H1 (cell line): ENCODE measurements around the gene ACSL4.

Experiments used
- CHD1 ChIP-seq: IDR thresholded peaks from 2 replicates; pipeline ENCODE4 v1.6.1; 2012; ENCODE audit warnings: low read depth, low read length, improper control_type of control experiment
- CTCF ChIP-seq, 3 experiments: IDR thresholded peaks; 1 replicate in 2 of 3; 2 replicates in 1 of 3; pipeline versions ENCODE4 v1.5.1 to v1.6.1; 2011; ENCODE audit warnings: low read length in 3 of 3, mild to moderate bottlenecking in 3 of 3, inconsistent platforms in 2 of 3, low read depth in 1 of 3, moderate library complexity in 1 of 3; ENCODE audit not compliant: insufficient read depth in 1 of 3; ENCODE audit errors: control extremely low read depth in 1 of 3
- KDM1A ChIP-seq: fragments of 200-600, 300-600 bp; sonication (generic); IDR thresholded peaks from 2 replicates; pipeline ENCODE4 v1.7.1; 2016; ENCODE audit warnings: mild to moderate bottlenecking, low read length, borderline replicate concordance
- POLR2A ChIP-seq, 2 experiments: IDR thresholded peaks; 1 replicate in 1 of 2; 2 replicates in 1 of 2; pipeline ENCODE4 v1.6.1; 2011; ENCODE audit warnings: low read depth in 2 of 2, low read length in 2 of 2, mild to moderate bottlenecking in 2 of 2; ENCODE audit errors: control extremely low read depth in 1 of 2
- POLR2AphosphoS5 ChIP-seq: IDR thresholded peaks from 2 replicates; pipeline ENCODE4 v1.6.1; 2011; ENCODE audit warnings: low read depth, low read length
- RAD21 ChIP-seq, 2 experiments: IDR thresholded peaks in 1 of 2; conservative IDR thresholded peaks in 1 of 2; 2 replicates each; pipeline ENCODE4 v1.6.1; 2011; ENCODE audit warnings: low read depth in 2 of 2, low read length in 2 of 2, improper control_type of control experiment in 1 of 2, inconsistent platforms in 1 of 2, mild to moderate bottlenecking in 1 of 2, moderate library complexity in 1 of 2
- SIN3A ChIP-seq, 2 experiments: IDR thresholded peaks in 1 of 2; conservative IDR thresholded peaks in 1 of 2; 2 replicates each; pipeline ENCODE4 v1.6.1; 2011 to 2012; ENCODE audit warnings: low read length in 2 of 2, improper control_type of control experiment in 1 of 2, low read depth in 1 of 2, mild to moderate bottlenecking in 1 of 2
- TF ChIP-seq, protein P1 (sequence below): IDR thresholded peaks from 2 replicates; pipeline ENCODE4 v1.6.1; 2012; ENCODE audit warnings: inconsistent platforms

DNA sequence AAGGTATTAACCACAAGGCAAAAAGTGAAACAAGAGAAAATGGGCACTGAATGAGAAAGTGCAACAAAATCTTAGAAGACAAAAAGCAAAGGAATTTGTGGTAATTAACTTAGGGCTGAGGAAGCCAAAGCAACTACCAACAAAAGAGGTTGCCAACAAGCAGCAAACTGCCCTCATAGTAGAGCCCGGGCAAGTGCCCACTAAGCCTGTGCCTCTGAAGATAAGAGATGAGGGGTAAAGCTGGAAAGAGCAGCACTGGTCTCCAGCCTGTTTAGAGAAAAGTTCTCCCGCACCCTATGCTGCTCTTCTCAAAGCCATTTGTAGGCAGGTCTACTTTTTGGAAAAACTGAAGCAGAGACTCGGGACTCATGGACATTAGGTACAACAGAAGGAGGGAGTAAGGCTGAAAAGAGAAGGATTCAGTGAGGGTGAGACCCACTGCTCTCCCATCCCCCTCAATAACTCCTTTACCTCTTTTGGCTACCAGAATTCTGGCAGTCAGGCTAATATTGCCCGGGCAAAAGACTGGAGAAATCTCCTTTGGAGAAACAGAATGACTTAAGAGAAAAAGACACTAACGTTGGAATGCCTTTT, 78.4 kb downstream of the ACSL4 start:
- TF ChIP-seq POLR2AphosphoS5, result no peak
- no peak for TF ChIP-seq CHD1
- TF ChIP-seq POLR2A (IDR thresholded peaks at IDR 0.05; ENCODE audit: control extremely low read depth in 1 of 2, low read depth in 2 of 2, low read length in 2 of 2), result no peak
- TF ChIP-seq CTCF (IDR thresholded peaks at IDR 0.05; ENCODE audit: control extremely low read depth in 1 of 3, insufficient read depth in 1 of 3, low read depth in 1 of 3, low read length in 3 of 3), result no peak
- no peak for TF ChIP-seq SIN3A (conservative IDR thresholded peaks at IDR 0.05 in 1 of 2, IDR thresholded peaks at IDR 0.05 in 1 of 2; ENCODE audit: low read depth in 1 of 2, low read length in 2 of 2)
- TF ChIP-seq RAD21 (IDR thresholded peaks at IDR 0.05 in 1 of 2, conservative IDR thresholded peaks at IDR 0.05 in 1 of 2; ENCODE audit: low read depth in 2 of 2, low read length in 2 of 2), result no peak
- TF ChIP-seq, protein P1, sequence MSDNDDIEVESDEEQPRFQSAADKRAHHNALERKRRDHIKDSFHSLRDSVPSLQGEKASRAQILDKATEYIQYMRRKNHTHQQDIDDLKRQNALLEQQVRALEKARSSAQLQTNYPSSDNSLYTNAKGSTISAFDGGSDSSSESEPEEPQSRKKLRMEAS, result no peak
- no peak for TF ChIP-seq KDM1A
